ENCODE results near the gene SFXN5.
"Not testable (repeated sequence)": the region's sequence is repeated elsewhere in the genome, so short reads cannot be mapped to it uniquely, and the experiment has no call there.

SFXN5 gene

GRCh38 chr2:73071360-73072128, at the start of gene SFXN5:
SFXN5 (minus strand) TSS chr2:73071712; CDS start chr2:73071705, 7 bp downstream.
- peak; percentile 92 for DNase-seq (ENCODE audit: low read depth)

- DNase-seq (ENCODE audit: low read depth), result not testable (repeated sequence)
Measured at GRCh38 chr2:73119611-73120239, 48.2 kb upstream of the SFXN5 start.

- DNase-seq (ENCODE audit: low read depth), result no peak
Measured at GRCh38 chr2:73117441-73117840, 45.9 kb upstream of the SFXN5 start.

- no peak for DNase-seq (ENCODE audit: low read depth)
Measured at GRCh38 chr2:73116182-73116960, 44.9 kb upstream of the SFXN5 start.

GRCh38 chr2:73114273-73114867, 42.9 kb upstream of the SFXN5 start:
- DNase-seq (ENCODE audit: low read depth), result no peak

- peak; percentile 83 for DNase-seq (ENCODE audit: low read depth)
Measured at GRCh38 chr2:73112913-73113854, 41.7 kb upstream of the SFXN5 start, which contains the start of gene RAB11FIP5. RAB11FIP5 (minus strand) TSS chr2:73112948; CDS start chr2:73112777, 171 bp downstream.

- no peak for DNase-seq (ENCODE audit: low read depth)
Measured at GRCh38 chr2:73112026-73112912, 40.8 kb upstream of the SFXN5 start.

GRCh38 chr2:73111073-73112025, 39.8 kb upstream of the SFXN5 start:
- no peak for DNase-seq (ENCODE audit: low read depth)

- peak; percentile 61 for DNase-seq (ENCODE audit: low read depth)
Measured at GRCh38 chr2:73110168-73111072, 38.9 kb upstream of the SFXN5 start.

GRCh38 chr2:73109431-73110167, 38.1 kb upstream of the SFXN5 start:
- DNase-seq (ENCODE audit: low read depth), result no peak

GRCh38 chr2:73107211-73107926, 35.9 kb upstream of the SFXN5 start:
- no peak for DNase-seq (ENCODE audit: low read depth)

GRCh38 chr2:73106791-73107190, 35.3 kb upstream of the SFXN5 start:
- no peak for DNase-seq (ENCODE audit: low read depth)

GRCh38 chr2:73105511-73105971, 34.0 kb upstream of the SFXN5 start:
- DNase-seq (ENCODE audit: low read depth), result no peak

GRCh38 chr2:73104933-73105332, 33.4 kb upstream of the SFXN5 start:
- no peak for DNase-seq (ENCODE audit: low read depth)

- no peak for DNase-seq (ENCODE audit: low read depth)
Measured at GRCh38 chr2:73103018-73103542, 31.6 kb upstream of the SFXN5 start.

GRCh38 chr2:73101626-73102256, 30.2 kb upstream of the SFXN5 start:
- DNase-seq (ENCODE audit: low read depth), result no peak
